AG08396 (cell line): ENCODE results near the gene SPATA13.
"Not testable (repeated sequence)": the region's sequence is repeated elsewhere in the genome, so short reads cannot be mapped to it uniquely, and the experiment has no call there.

Experiments used
- DNase-seq: peaks from one replicate; pipeline ENCODE4 v3.0.0; 2012; ENCODE audit warnings: low spot score, mixed read lengths

Gene SPATA13

DNA sequence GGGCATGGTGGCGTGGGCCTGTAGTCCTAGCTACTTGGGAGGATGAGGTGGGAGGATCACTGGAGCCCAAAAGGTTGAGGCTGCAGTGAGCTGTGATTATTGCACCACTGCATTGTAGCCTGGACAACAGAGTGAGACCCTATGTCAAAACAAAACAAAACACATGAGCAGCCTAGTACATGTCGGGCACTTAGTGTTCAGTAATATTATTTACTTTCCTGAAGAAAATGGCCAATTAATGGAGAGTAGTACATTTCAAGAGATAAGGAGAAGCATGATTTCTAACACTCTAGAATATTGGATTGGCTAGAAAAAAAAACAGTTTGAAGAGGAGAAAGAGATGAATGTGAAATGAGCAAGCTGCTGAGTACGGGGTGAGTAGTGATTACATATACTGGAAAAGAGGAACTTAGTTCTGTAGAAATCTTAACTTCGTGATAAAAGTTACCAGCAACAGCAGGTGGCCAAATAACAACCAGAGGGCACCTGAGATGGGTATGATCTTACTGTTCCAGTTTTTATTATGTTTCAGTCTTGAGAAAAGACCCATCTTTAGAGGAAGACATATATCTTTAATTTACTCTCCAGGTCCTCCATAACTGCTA is 36.2 kb downstream of the SPATA13 start:
- DNase-seq = no peak

DNA sequence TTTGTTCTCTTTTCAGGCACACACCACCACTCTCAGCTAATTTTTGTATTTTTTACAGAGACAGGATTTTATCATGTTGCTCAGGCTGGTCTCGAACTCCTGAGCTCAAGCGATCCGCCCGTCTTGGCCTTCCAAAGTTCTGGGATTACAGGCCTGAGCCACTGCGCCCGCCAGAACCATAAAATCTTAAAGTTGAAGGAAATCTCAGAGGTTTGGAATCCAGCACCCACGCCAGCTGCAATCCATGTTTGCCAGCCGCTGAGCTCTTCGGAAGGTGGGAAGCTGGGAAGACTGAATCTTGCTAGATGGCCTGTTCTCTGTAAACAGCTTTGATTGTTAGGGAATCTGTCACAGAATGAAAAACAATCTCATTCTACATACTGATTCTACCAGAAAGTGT is 38.5 kb downstream of the SPATA13 start:
- DNase-seq = peak; percentile 34

GRCh38 chr13:24202215-24202614 is 41.7 kb downstream of the SPATA13 start:
- DNase-seq = no peak

DNA sequence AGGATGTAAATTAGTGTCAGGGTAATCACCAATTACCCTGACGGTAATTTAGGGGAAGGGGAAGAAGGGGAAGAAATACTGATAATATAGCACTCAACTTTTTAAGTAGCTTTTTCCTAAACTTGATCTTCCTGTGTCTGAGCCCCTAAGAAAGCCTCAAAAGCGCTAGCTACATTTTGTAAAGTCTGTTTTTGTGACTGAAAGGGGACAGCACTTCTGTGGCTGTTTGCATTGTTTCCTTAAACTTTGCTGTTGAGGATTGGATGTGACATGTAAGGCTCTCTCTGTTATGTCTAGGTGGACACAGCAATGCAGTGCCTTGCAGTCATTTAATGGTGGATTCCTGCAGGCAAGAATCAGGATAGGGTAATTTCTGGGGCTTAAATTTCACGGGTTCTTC is 42.8 kb downstream of the SPATA13 start:
- no peak for DNase-seq

DNA sequence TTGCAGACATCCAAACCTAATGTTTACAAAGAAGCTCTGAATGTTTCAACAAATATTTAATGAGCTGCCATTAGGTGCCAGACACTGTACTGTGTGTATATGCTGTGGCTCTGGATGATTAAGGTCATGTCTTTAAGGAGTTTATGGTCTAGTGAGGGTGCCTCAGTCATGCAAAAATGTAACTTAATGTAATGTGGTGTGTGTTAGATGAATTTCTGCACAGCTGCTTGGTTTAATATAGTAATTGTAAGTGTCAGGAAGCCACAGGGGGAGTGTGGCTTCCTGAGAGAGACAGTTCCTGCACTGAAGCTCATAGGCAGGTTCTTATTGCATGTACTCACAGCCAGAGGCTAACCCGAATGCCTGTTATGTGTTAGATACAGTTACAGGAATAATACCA is 43.3 kb downstream of the SPATA13 start:
- no peak for DNase-seq

DNA sequence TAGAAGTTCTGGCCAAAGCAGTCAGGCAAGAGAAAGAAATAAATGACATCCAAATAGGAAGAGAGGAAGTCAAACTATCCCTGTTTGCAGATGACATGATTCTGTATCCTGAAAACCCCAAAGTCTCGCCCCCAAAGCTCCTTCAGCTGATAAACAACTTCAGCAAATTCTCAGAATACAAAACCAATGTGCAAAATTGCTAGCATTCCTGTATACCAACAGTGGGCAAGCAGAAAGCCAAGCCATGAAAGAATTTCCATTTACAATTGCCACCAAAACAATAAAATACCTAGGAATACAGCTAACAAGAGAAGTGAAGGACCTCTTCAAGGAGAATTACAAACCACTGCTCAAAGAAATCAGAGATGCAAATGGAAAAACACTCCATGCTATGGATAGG is 44.6 kb downstream of the SPATA13 start:
- DNase-seq = not testable (repeated sequence)

GRCh38 chr13:24207841-24208667 is 47.5 kb downstream of the SPATA13 start:
- peak; percentile 62 for DNase-seq

DNA sequence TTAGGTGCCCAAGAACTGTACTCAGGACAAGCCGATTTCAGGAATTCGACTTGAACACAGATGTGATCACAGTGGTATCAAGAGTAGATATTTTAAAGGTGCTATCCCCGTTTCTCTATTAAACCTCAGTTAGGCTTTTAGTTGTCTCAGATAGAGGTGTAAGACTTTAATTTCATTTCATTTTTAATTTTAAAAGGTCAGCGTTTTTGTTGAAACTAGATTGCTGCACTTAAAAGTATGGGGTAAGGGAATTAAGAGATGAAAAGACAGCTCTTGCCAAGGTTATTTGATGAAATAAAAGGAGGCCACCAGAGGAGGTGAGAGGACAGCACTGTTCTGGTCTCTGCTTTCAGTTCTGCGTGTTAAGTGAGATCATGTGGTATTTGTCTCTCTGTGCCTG is 48.6 kb downstream of the SPATA13 start:
- no peak for DNase-seq

DNA sequence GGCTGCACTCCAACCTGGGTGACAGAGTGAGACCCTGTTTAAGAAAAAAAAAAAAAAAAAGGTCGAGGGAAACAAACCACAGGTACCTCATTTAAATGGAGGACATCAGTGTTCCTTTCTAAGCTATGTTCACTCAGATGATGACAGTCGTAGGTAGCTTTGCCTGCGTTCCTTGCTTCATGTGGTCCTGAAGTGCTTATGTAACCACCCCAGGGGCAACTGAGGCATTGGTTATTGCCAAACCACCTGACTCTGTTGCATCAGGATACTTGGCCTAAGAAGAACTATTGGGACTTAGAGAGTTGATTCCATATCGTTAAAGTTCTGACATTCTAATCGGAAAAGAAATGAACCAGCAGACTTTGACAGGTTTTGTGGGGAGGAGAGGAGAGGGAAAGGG is 51.7 kb downstream of the SPATA13 start:
- DNase-seq = no peak

- no peak for DNase-seq
These were observed 52.2 kb downstream of the SPATA13 start for GRCh38 chr13:24212674-24213073.

GRCh38 chr13:24213932-24214331 is 53.4 kb downstream of the SPATA13 start:
- no peak for DNase-seq

GRCh38 chr13:24214528-24214927 is 54.0 kb downstream of the SPATA13 start:
- no peak for DNase-seq

GRCh38 chr13:24215126-24215525 is 54.6 kb downstream of the SPATA13 start:
- DNase-seq = no peak

- peak; percentile 36 for DNase-seq
These were observed 55.2 kb downstream of the SPATA13 start for GRCh38 chr13:24215732-24216131.

DNA sequence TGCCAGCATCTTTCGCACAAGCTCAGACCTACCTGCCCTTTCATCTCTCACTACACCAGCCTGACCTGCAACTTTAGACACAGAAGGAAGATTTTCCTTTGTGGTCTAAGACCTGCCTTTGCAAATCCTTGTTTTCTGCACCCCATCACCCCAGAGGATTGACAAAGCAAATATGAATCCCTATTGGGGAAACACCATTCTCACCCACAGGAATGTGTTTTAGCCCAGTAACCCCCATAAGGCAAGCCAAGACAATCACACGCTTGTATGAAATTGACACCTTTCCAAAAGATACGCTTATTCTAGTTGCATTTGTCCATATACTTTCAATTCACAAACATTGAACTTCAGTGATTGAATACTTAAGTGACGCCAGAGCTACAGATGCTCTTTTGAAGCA is 55.7 kb downstream of the SPATA13 start:
- no peak for DNase-seq

DNA sequence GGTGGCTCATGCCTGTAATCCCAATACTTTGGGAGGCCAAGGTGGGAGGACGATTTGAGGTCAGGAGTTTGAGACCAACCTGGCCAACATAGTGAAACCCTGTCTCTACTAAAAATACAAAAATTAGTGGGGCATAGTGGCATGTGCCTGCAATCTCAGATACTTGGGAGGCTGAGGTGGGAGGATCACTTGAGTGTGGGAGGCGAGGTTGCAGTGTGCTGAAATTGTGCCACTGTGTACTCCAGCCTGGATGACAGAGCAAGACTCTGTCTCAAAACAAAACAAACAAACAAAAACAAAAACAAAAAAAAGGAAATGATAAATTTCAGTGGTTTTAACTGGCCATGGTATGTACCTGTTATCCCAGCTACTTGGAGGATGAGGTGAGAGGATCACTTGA is 56.3 kb downstream of the SPATA13 start:
- DNase-seq = not testable (repeated sequence)

DNA sequence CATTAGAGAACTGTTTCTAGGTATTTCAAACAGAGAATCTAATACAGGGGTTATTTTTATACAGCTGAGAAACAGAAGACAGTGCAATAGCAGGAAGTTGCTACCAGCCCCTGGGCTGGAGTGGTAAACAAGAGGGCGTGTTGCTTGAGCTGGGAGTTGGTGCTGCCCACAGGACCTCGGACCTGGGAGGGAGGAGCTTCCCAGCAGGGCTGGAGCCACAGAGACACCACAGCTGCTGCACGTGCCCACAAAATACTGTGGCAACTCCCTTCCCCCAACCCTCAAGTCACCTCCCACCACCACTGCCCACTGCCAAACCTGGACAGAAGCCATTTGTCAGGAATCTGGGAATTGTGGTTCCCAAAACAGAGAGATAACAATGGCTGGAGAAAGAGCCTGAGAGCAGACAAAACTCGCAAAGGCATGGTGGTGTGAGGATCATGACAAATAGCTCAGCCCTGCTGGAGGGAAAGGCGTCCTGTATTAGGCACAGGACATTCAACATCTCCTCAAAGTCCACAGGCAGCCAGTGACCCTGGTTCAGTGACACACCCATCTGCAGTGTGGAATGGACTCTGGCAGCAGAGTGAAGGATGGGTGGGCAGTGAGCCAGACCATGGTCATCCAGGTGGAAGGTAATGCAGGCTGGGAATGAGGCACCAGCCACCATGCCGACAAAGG is 57.2 kb downstream of the SPATA13 start:
- DNase-seq = no peak

- no peak for DNase-seq
These were observed 57.8 kb downstream of the SPATA13 start for GRCh38 chr13:24218338-24218737.

DNA sequence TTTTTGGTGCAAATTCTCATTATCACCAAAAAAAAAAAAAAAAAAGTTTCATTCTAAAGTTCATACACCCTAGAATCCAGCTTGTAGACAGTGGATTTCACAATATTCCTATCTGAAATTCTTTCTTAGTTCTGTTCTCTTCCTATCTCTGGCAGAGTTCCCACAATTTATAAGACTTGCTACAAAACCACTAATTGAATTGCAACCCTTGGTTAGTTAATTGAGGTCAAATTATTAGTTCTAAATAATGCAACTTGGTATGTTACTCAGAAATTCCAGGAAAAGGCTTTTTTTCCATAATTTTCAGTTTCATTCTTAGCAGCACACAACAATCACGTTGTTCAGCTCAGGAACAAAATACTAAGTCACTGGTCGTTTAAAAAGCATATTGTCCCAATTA is 58.5 kb downstream of the SPATA13 start:
- DNase-seq = no peak

DNA sequence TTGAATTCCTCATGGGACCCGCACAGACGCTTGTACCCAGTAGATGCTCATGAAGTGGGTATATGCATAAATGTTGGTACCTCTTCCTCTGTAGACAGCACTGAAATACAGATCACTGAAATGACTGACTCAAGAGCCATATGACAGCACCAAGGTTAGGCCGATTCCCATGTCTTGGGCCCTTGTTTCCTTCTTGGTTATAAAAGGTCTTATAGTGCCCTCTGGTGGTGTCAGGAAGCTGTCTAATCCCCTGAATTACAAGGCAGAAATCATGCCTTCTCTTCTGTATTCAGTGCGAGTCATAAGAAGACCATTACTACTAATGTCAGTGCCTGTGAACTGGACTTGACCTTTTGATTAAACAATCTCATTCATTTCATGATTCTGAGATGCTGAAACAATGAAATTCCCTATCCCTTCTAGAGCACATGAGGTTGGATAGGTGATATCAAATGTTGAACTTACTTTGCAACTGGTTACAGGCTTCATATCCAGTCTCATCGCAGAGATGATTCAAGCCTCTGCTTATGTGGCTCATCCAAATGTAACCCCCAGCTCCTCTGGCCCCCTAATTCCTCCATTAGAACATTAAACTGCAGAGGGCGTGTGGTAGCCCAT is 59.7 kb downstream of the SPATA13 start:
- DNase-seq = peak; percentile 82

GRCh38 chr13:24221007-24221406 is 60.5 kb downstream of the SPATA13 start:
- no peak for DNase-seq

- no peak for DNase-seq
These were observed 62.2 kb downstream of the SPATA13 start for GRCh38 chr13:24222756-24223155.
